Measurements from ENCODE around the gene RHBDL3. TPM values are rescaled to one million over a fixed set of nuclear protein-coding genes. Genes with fewer than 3 reads are reported as not detected.

RHBDL3 gene
- total RNA-seq, 1 experiment from 2014 or later = 13.2 TPM

DNA sequence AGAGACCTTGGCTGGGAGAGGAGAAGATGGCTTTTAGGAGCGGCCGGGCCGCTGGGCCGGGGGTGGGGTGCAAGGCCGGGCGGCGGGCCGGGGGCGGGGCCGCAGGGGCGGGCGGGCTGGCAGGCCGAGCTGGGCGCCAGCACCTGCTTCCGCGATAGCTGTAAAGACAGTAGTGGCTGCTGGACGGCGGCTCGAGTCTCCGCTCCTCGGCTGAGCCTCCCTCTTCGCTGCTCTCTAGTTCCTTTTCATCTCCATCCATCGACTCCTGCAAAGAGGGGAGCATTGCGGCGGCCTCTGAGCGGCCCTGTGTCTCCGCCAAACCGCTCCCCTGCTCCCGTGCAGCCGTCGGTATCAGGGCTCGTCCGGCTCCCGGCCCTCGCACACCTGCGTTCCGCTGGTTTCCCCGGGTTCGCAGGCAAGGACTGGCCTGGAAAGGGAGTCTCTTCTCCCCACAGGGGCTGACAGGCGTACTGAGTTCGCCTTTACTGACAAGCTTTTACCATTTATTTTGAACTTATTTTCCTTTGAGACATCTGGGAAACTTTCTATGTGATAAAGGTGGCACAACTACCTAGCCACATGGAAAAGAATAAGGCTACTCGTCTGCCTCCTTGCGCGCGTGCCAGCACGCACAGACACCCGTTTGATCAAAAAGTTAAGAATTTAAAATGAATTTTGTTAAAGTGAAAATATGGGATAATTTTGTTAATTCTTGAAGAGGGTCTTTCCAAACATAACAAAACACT, 76.4 kb downstream of the RHBDL3 start, which contains the start of gene C17orf75 (continued):
- TF ChIP-seq SP1 (CRISPR knock-in tag; conservative IDR thresholded peaks at IDR 0.05) (peak; percentile 92), TP53 (CRISPR knock-in tag; IDR thresholded peaks at IDR 0.05) (peak; percentile 89; the same call in 1 of the 2 replicates), PRRX2 (CRISPR knock-in tag; IDR thresholded peaks at IDR 0.05) (0 out of 2 replicates have a peak, but pooled peaks have one; percentile 15), HMGA2 (CRISPR knock-in tag; IDR thresholded peaks at IDR 0.05) (no peak), TEAD4 (CRISPR knock-in tag; IDR thresholded peaks at IDR 0.05) (no peak), ETV6 (CRISPR knock-in tag; IDR thresholded peaks at IDR 0.05) (0 out of 2 replicates have a peak, but pooled peaks have one; percentile 73), TEAD1 (CRISPR knock-in tag; IDR thresholded peaks at IDR 0.05) (0 out of 2 replicates have a peak, but pooled peaks have one; percentile 55), ZNF416 (CRISPR knock-in tag; IDR thresholded peaks at IDR 0.05) (peak; percentile 64; the same call in 1 of the 2 replicates), PREB (CRISPR knock-in tag; IDR thresholded peaks at IDR 0.05; ENCODE audit: borderline replicate concordance) (no peak), HMGXB4 (CRISPR knock-in tag; IDR thresholded peaks at IDR 0.05) (peak; percentile 62), CBFB (CRISPR knock-in tag; IDR thresholded peaks at IDR 0.05; ENCODE audit: low read depth) (peak; percentile 92; the same call in 1 of the 2 replicates), RELA (CRISPR knock-in tag; IDR thresholded peaks at IDR 0.05; ENCODE audit: borderline replicate concordance) (no peak), SOX15 (CRISPR knock-in tag; IDR thresholded peaks at IDR 0.05) (no peak), KAT7 (CRISPR knock-in tag; IDR thresholded peaks at IDR 0.05; ENCODE audit: borderline replicate concordance) (no peak), ZSCAN18 (CRISPR knock-in tag; IDR thresholded peaks at IDR 0.05) (no peak), NR3C1 (CRISPR knock-in tag; conservative IDR thresholded peaks at IDR 0.05; ENCODE audit: low read depth) (no peak), CREM (CRISPR knock-in tag; IDR thresholded peaks at IDR 0.05) (peak; percentile 78; the same call in 1 of the 2 replicates), ATF6 (CRISPR knock-in tag; IDR thresholded peaks at IDR 0.05) (no peak)
- TF ChIP-seq, protein P1, sequence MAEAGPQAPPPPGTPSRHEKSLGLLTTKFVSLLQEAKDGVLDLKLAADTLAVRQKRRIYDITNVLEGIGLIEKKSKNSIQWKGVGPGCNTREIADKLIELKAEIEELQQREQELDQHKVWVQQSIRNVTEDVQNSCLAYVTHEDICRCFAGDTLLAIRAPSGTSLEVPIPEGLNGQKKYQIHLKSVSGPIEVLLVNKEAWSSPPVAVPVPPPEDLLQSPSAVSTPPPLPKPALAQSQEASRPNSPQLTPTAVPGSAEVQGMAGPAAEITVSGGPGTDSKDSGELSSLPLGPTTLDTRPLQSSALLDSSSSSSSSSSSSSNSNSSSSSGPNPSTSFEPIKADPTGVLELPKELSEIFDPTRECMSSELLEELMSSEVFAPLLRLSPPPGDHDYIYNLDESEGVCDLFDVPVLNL (CRISPR knock-in tag; IDR thresholded peaks at IDR 0.05; ENCODE audit: borderline replicate concordance, low read depth) = peak; percentile 63; the same call in 1 of the 2 replicates
- TF ChIP-seq, protein P2, sequence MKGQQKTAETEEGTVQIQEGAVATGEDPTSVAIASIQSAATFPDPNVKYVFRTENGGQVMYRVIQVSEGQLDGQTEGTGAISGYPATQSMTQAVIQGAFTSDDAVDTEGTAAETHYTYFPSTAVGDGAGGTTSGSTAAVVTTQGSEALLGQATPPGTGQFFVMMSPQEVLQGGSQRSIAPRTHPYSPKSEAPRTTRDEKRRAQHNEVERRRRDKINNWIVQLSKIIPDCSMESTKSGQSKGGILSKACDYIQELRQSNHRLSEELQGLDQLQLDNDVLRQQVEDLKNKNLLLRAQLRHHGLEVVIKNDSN (CRISPR knock-in tag; IDR thresholded peaks at IDR 0.05) = peak; percentile 21; the same call in 1 of the 2 replicates
- TF ChIP-seq, protein P3, sequence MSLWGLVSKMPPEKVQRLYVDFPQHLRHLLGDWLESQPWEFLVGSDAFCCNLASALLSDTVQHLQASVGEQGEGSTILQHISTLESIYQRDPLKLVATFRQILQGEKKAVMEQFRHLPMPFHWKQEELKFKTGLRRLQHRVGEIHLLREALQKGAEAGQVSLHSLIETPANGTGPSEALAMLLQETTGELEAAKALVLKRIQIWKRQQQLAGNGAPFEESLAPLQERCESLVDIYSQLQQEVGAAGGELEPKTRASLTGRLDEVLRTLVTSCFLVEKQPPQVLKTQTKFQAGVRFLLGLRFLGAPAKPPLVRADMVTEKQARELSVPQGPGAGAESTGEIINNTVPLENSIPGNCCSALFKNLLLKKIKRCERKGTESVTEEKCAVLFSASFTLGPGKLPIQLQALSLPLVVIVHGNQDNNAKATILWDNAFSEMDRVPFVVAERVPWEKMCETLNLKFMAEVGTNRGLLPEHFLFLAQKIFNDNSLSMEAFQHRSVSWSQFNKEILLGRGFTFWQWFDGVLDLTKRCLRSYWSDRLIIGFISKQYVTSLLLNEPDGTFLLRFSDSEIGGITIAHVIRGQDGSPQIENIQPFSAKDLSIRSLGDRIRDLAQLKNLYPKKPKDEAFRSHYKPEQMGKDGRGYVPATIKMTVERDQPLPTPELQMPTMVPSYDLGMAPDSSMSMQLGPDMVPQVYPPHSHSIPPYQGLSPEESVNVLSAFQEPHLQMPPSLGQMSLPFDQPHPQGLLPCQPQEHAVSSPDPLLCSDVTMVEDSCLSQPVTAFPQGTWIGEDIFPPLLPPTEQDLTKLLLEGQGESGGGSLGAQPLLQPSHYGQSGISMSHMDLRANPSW (CRISPR knock-in tag; conservative IDR thresholded peaks at IDR 0.05; ENCODE audit: low read depth) = no peak
- TF ChIP-seq, protein P4, sequence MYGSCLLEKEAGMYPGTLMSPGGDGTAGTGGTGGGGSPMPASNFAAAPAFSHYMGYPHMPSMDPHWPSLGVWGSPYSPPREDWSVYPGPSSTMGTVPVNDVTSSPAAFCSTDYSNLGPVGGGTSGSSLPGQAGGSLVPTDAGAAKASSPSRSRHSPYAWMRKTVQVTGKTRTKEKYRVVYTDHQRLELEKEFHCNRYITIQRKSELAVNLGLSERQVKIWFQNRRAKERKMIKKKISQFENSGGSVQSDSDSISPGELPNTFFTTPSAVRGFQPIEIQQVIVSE (CRISPR knock-in tag; IDR thresholded peaks at IDR 0.05; ENCODE audit: borderline replicate concordance) = no peak
- TF ChIP-seq, protein P5, sequence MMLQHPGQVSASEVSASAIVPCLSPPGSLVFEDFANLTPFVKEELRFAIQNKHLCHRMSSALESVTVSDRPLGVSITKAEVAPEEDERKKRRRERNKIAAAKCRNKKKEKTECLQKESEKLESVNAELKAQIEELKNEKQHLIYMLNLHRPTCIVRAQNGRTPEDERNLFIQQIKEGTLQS (CRISPR knock-in tag; conservative IDR thresholded peaks at IDR 0.05) = no peak
- TF ChIP-seq, protein P6, sequence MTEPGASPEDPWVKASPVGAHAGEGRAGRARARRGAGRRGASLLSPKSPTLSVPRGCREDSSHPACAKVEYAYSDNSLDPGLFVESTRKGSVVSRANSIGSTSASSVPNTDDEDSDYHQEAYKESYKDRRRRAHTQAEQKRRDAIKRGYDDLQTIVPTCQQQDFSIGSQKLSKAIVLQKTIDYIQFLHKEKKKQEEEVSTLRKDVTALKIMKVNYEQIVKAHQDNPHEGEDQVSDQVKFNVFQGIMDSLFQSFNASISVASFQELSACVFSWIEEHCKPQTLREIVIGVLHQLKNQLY (CRISPR knock-in tag; IDR thresholded peaks at IDR 0.05) = no peak
